Measurements from ENCODE around the gene MUSK. TPM values are rescaled to one million over a fixed set of nuclear protein-coding genes. Genes with fewer than 3 reads are reported as not detected.

MUSK gene
- total RNA-seq, 1 experiment from 2014 or later, result not detected

- no peak for TF ChIP-seq STAT6 (CRISPR knock-in tag; conservative IDR thresholded peaks at IDR 0.05; ENCODE audit: low read depth)
- no peak for TF ChIP-seq NFE2L1 (CRISPR knock-in tag; IDR thresholded peaks at IDR 0.05)
- no peak for TF ChIP-seq ERG (CRISPR knock-in tag; IDR thresholded peaks at IDR 0.05)
- no peak for TF ChIP-seq RELA (CRISPR knock-in tag; IDR thresholded peaks at IDR 0.05; ENCODE audit: borderline replicate concordance)
- no peak for TF ChIP-seq MYBL2 (CRISPR knock-in tag; IDR thresholded peaks at IDR 0.05)
- TF ChIP-seq ZNF281 (CRISPR knock-in tag; IDR thresholded peaks at IDR 0.05), result no peak
- no peak for TF ChIP-seq SMAD4 (CRISPR knock-in tag; IDR thresholded peaks at IDR 0.05)
- no peak for TF ChIP-seq GTF2I (CRISPR knock-in tag; conservative IDR thresholded peaks at IDR 0.05)
- no peak for TF ChIP-seq JAZF1 (CRISPR knock-in tag; IDR thresholded peaks at IDR 0.05)
- TF ChIP-seq CDX4 (CRISPR knock-in tag; IDR thresholded peaks at IDR 0.05; ENCODE audit: borderline replicate concordance), result no peak
- TF ChIP-seq ATF6 (CRISPR knock-in tag; IDR thresholded peaks at IDR 0.05), result no peak
- no peak for TF ChIP-seq ZNF425 (CRISPR knock-in tag; conservative IDR thresholded peaks at IDR 0.05)
- no peak for TF ChIP-seq ELF4 (CRISPR knock-in tag; IDR thresholded peaks at IDR 0.05; ENCODE audit: low read depth)
- TF ChIP-seq PREB (CRISPR knock-in tag; IDR thresholded peaks at IDR 0.05; ENCODE audit: borderline replicate concordance), result no peak
- no peak for TF ChIP-seq NR1H2 (CRISPR knock-in tag; IDR thresholded peaks at IDR 0.05)
Observed at GRCh38 chr9:110707419-110707818, 38.8 kb downstream of the MUSK start (continued).
